ENCODE data around the gene FAM13A.

FAM13A gene

DNA sequence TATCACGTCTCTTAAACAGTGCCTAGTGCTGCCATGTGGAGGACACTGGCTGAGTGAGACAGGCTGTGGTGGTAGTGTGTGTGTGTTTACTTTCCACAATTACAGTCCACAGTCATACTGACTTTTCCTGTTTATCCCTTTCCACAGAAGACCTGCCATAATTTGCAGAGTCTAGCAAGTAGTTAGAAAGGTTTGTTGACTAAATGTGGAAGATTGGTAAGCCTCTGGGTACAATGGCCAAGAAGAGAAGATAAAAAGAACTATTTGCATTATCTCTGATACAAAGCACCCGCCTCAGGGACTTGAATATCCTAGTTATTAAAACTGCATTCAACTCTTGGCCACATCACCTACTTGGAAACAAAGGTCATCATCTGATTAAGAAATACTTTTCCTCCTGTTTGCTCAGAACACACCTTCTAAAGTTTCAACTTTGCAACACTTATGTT is 89.1 kb downstream of the FAM13A start:
- TF ChIP-seq, protein P1, sequence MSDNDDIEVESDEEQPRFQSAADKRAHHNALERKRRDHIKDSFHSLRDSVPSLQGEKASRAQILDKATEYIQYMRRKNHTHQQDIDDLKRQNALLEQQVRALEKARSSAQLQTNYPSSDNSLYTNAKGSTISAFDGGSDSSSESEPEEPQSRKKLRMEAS (IDR thresholded peaks at IDR 0.05), result no peak
- TF ChIP-seq FOXM1 (IDR thresholded peaks at IDR 0.05; ENCODE audit: borderline replicate concordance, low read depth) (no peak), ZBTB7A (IDR thresholded peaks at IDR 0.05; ENCODE audit: low read depth) (no peak), TAF1 (IDR thresholded peaks at IDR 0.05; ENCODE audit: low read depth) (no peak), NFIC (IDR thresholded peaks at IDR 0.05) (no peak)

GRCh38 chr4:88965053-88965452 is 91.9 kb downstream of the FAM13A start:
- TF ChIP-seq NFIC (IDR thresholded peaks at IDR 0.05), result no peak
- TF ChIP-seq TCF12 (IDR thresholded peaks at IDR 0.05; ENCODE audit: low read depth), result no peak
- no peak for TF ChIP-seq FOXM1 (IDR thresholded peaks at IDR 0.05; ENCODE audit: borderline replicate concordance, low read depth)
- no peak for TF ChIP-seq RAD21 (IDR thresholded peaks at IDR 0.05; ENCODE audit: low read depth)
- TF ChIP-seq USF1 (IDR thresholded peaks at IDR 0.05), result no peak
- TF ChIP-seq YY1 (IDR thresholded peaks at IDR 0.05; ENCODE audit: low read depth), result no peak

DNA sequence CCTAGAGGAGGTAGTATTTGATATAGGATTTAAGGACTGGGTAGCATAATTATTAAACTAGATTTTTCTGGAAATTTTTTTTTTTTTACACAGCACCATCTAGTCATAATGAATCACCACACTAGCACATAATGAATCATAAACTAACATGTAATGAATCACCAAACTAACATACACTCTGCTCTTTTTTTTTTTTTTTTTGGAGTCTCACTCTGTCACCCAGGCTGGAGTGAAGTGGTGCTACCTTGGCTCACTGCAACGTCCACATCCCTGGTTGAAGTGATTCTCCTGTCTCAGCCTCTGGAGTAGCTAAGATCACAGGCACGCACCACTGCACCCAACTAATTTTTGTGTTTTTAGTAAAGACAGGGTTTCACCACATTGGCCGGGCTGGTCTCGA is 92.5 kb downstream of the FAM13A start:
- TF ChIP-seq CEBPB (IDR thresholded peaks at IDR 0.05) (no peak), RAD21 (IDR thresholded peaks at IDR 0.05; ENCODE audit: low read depth) (no peak), EP300 (IDR thresholded peaks at IDR 0.05; ENCODE audit: borderline replicate concordance) (no peak), ZBTB7A (IDR thresholded peaks at IDR 0.05; ENCODE audit: low read depth) (no peak), YY1 (IDR thresholded peaks at IDR 0.05; ENCODE audit: low read depth) (no peak), FOXM1 (IDR thresholded peaks at IDR 0.05; ENCODE audit: borderline replicate concordance, low read depth) (no peak), EGR1 (IDR thresholded peaks at IDR 0.05) (no peak), TCF12 (IDR thresholded peaks at IDR 0.05; ENCODE audit: low read depth) (no peak), USF1 (IDR thresholded peaks at IDR 0.05) (no peak), TEAD4 (IDR thresholded peaks at IDR 0.05) (no peak), TAF1 (IDR thresholded peaks at IDR 0.05; ENCODE audit: low read depth) (no peak), NFIC (IDR thresholded peaks at IDR 0.05) (no peak), CREB1 (IDR thresholded peaks at IDR 0.05; ENCODE audit: low read depth) (no peak)
- TF ChIP-seq, protein P1 (IDR thresholded peaks at IDR 0.05), result no peak
- TF ChIP-seq, protein P2, sequence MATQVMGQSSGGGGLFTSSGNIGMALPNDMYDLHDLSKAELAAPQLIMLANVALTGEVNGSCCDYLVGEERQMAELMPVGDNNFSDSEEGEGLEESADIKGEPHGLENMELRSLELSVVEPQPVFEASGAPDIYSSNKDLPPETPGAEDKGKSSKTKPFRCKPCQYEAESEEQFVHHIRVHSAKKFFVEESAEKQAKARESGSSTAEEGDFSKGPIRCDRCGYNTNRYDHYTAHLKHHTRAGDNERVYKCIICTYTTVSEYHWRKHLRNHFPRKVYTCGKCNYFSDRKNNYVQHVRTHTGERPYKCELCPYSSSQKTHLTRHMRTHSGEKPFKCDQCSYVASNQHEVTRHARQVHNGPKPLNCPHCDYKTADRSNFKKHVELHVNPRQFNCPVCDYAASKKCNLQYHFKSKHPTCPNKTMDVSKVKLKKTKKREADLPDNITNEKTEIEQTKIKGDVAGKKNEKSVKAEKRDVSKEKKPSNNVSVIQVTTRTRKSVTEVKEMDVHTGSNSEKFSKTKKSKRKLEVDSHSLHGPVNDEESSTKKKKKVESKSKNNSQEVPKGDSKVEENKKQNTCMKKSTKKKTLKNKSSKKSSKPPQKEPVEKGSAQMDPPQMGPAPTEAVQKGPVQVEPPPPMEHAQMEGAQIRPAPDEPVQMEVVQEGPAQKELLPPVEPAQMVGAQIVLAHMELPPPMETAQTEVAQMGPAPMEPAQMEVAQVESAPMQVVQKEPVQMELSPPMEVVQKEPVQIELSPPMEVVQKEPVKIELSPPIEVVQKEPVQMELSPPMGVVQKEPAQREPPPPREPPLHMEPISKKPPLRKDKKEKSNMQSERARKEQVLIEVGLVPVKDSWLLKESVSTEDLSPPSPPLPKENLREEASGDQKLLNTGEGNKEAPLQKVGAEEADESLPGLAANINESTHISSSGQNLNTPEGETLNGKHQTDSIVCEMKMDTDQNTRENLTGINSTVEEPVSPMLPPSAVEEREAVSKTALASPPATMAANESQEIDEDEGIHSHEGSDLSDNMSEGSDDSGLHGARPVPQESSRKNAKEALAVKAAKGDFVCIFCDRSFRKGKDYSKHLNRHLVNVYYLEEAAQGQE (IDR thresholded peaks at IDR 0.05; ENCODE audit: low read depth), result no peak

DNA sequence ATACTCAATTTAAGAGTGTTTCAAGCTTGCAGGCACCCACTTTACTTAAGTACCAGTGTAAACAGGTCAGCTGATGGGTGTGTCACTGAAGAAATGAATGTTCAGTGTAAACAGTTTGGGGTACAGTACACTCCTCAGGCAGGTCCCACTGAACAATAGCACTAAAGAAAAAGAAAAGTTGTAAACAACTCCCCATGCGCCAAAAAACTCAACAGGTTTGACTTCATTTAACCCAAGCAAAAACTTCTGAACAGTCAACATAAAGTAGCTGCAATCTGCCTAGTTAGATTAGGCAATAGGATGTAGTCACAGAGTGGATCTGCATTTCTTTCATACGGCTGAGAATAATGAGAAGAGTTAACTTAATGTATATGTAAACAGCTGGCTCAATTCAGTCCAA is 93.2 kb downstream of the FAM13A start:
- TF ChIP-seq EGR1 (IDR thresholded peaks at IDR 0.05) (no peak), YY1 (IDR thresholded peaks at IDR 0.05; ENCODE audit: low read depth) (no peak), CREB1 (IDR thresholded peaks at IDR 0.05; ENCODE audit: low read depth) (no peak), TEAD4 (IDR thresholded peaks at IDR 0.05) (no peak), TAF1 (IDR thresholded peaks at IDR 0.05; ENCODE audit: low read depth) (no peak), NFIC (IDR thresholded peaks at IDR 0.05) (no peak), FOXM1 (IDR thresholded peaks at IDR 0.05; ENCODE audit: borderline replicate concordance, low read depth) (no peak), RAD21 (IDR thresholded peaks at IDR 0.05; ENCODE audit: low read depth) (no peak), EP300 (IDR thresholded peaks at IDR 0.05; ENCODE audit: borderline replicate concordance) (no peak), ZBTB7A (IDR thresholded peaks at IDR 0.05; ENCODE audit: low read depth) (no peak)
- TF ChIP-seq, protein P1 (IDR thresholded peaks at IDR 0.05), result no peak

- TF ChIP-seq TCF12 (IDR thresholded peaks at IDR 0.05; ENCODE audit: low read depth) (no peak), FOXM1 (IDR thresholded peaks at IDR 0.05; ENCODE audit: borderline replicate concordance, low read depth) (no peak), YY1 (IDR thresholded peaks at IDR 0.05; ENCODE audit: low read depth) (no peak), ZBTB7A (IDR thresholded peaks at IDR 0.05; ENCODE audit: low read depth) (no peak), CEBPB (IDR thresholded peaks at IDR 0.05) (no peak), EP300 (IDR thresholded peaks at IDR 0.05; ENCODE audit: borderline replicate concordance) (no peak), EGR1 (IDR thresholded peaks at IDR 0.05) (no peak)
Measured at GRCh38 chr4:88962396-88962795, 94.6 kb downstream of the FAM13A start.

GRCh38 chr4:88960576-88960975 is 96.4 kb downstream of the FAM13A start:
- TF ChIP-seq EP300 (IDR thresholded peaks at IDR 0.05; ENCODE audit: borderline replicate concordance) (no peak), TAF1 (IDR thresholded peaks at IDR 0.05; ENCODE audit: low read depth) (no peak), CREB1 (IDR thresholded peaks at IDR 0.05; ENCODE audit: low read depth) (no peak), RAD21 (IDR thresholded peaks at IDR 0.05; ENCODE audit: low read depth) (no peak), EGR1 (IDR thresholded peaks at IDR 0.05) (no peak), TEAD4 (IDR thresholded peaks at IDR 0.05) (no peak), TCF12 (IDR thresholded peaks at IDR 0.05; ENCODE audit: low read depth) (no peak), FOXM1 (IDR thresholded peaks at IDR 0.05; ENCODE audit: borderline replicate concordance, low read depth) (no peak), CEBPB (IDR thresholded peaks at IDR 0.05) (no peak), USF1 (IDR thresholded peaks at IDR 0.05) (no peak)
- TF ChIP-seq, protein P2 (IDR thresholded peaks at IDR 0.05; ENCODE audit: low read depth), result no peak
- TF ChIP-seq, protein P1 (IDR thresholded peaks at IDR 0.05), result no peak
